22Rv1 (cell line): ENCODE measurements around the gene ZFYVE21.

Experiments
- H3K27ac ChIP-seq: fragments of 450-650 bp; 2 replicates; pipeline ENCODE4 v1.5.1; 2017
- CTCF ChIP-seq: fragments of 450-650 bp; IDR thresholded peaks from 2 replicates; pipeline ENCODE4 v1.5.1; 2017; ENCODE audit warnings: mild to moderate bottlenecking
- ZFX ChIP-seq: fragments of 450-650 bp; IDR thresholded peaks from 2 replicates; pipeline ENCODE4 v1.6.1; 2017; ENCODE audit warnings: antibody characterized with exemption, borderline replicate concordance

Gene ZFYVE21

GRCh38 chr14:103736546-103737431 lies 21.2 kb downstream of the ZFYVE21 start:
- H3K27ac ChIP-seq = peak overlapping the region; percentile 78
- TF ChIP-seq ZFX (no peak), CTCF (no peak)

- TF ChIP-seq CTCF (no peak), ZFX (no peak)
- peak overlapping the region; percentile 78 for H3K27ac ChIP-seq
Measured at GRCh38 chr14:103737432-103738045, 21.9 kb downstream of the ZFYVE21 start.

GRCh38 chr14:103738166-103738565 lies 22.6 kb downstream of the ZFYVE21 start:
- no peak overlapping the region for H3K27ac ChIP-seq
- TF ChIP-seq ZFX (no peak), CTCF (no peak)

GRCh38 chr14:103738701-103739451 lies 23.3 kb downstream of the ZFYVE21 start:
- TF ChIP-seq CTCF = no peak
- no peak for TF ChIP-seq ZFX
- no peak overlapping the region for H3K27ac ChIP-seq

- no peak overlapping the region for H3K27ac ChIP-seq
- TF ChIP-seq CTCF (no peak), ZFX (no peak)
Measured at GRCh38 chr14:103739466-103739792, 23.8 kb downstream of the ZFYVE21 start.

- H3K27ac ChIP-seq = no peak overlapping the region
- no peak for TF ChIP-seq ZFX
- no peak for TF ChIP-seq CTCF
Measured at GRCh38 chr14:103739793-103740501, 24.3 kb downstream of the ZFYVE21 start.
